Adipose tissue (tissue), 3 donors: Measurements from ENCODE around the gene PIGN. TPM values are rescaled to one million over a fixed set of nuclear protein-coding genes. Genes with fewer than 3 reads are reported as not detected.
"Not testable (repeated sequence)": the region's sequence is repeated elsewhere in the genome, so short reads cannot be mapped to it uniquely, and the experiment has no call there.

Experiments
- H3K27ac ChIP-seq: one replicate; pipeline ENCODE4 v1.5.1; 2013; ENCODE audit warnings: low read depth, low read length
- whole genome bisulfite sequencing, 3 donors: extraction: QIAGEN DNeasy Blood & Tissue Kit; methylation state at CpG; one replicate each; pipeline ENCODE4 v1.1.7; 2013; 5-methylcytosine and 5-hydroxymethylcytosine counted together
- polyA plus RNA-seq, 3 donors: library from polyadenylated mRNA; stranded (reverse); fragments of 200-250 nt; gene quantifications; one replicate each; pipeline ENCODE4 v1.2.3, GENCODE V29; 2013
- donor health status: healthy with polysubstance abuse.
- donor health status: Bipolar disorder and iron deficiency.
- donor health status: healthy.

Gene PIGN
- polyA plus RNA-seq, 3 donors: 5.9 to 9.4 (median 8.0) TPM

- 1% methylated on average over 54 of the region's 54 CpGs for WGBS, 3 donors
- no peak overlapping the region for H3K27ac ChIP-seq
Observed at GRCh38 chr18:62187543-62188510, 971 bp upstream of the PIGN start.

DNA sequence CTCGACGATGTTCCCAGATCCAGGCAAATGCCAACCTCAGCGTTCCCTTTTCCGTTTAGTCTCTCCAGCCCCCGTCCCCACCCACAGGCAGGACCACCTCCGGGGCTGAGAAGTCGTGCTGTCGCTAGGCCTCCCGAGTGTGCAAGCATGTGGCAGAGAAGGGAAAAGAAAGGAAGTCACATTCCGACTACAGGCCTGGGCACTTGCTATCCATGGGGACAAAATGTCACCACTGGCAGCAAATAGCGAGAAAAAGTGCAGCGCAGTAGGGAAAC, 420 bp downstream of the PIGN start:
- H3K27ac ChIP-seq: no peak overlapping the region
- 0 to 1% (median 0%) methylated on average over 12 of the region's 12 CpGs for WGBS, 3 donors

DNA sequence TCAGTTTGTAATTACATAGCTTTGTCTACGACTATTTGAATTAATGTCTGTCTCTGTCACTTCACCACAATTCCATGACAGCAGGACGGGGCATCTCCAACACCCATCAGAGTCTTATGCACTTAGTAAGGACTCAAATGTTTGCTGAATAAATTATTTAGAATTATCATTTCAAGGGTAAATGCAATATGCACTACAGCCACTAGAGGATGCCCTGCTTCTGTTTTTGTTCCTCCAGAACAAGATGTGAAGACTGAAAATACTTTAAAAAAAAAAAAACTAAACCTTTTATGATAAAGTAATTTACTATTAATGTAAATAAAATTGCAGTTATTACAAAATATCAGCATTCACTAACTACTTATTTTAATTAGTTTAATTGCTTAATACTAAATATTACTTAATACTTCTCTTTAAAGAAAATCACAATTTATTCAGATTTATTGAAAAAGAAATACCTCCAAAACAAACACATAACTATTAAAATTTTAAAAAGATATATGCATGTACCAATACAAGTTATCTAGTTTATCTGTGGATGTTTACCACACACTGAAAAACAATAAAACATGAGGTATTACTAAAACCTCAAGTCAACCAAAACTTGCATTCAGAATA, 3.2 kb downstream of the PIGN start:
- no peak overlapping the region for H3K27ac ChIP-seq
- 5 to 11% (median 5%) methylated on average over 2 of the region's 2 CpGs for WGBS, 3 donors

DNA sequence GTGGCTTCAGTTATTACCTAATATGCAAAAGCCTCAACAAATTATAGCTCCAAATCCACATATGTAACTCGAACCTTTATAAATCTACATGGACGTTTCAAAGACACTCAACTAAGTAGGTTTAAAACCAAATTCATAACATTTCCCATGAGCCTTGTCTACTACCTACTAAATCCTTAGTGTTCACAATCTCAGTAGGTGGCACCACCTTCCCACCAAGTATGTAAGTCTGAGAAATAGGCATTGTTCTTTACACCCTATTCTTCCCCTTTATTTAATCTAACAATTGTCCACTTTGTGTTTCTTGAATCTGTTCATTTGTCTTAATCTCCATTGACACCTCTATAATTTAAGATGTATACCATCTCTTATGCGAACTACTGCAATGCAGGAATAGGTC, 4.6 kb downstream of the PIGN start:
- WGBS, 3 donors: 65 to 83% (median 69%) methylated on average over 3 of the region's 3 CpGs
- H3K27ac ChIP-seq: no peak overlapping the region

GRCh38 chr18:62179213-62179612, 7.6 kb downstream of the PIGN start:
- WGBS, 3 donors: 94 to 99% (median 94%) methylated on average over 4 of the region's 4 CpGs
- no peak overlapping the region for H3K27ac ChIP-seq

- 57 to 84% (median 59%) methylated on average over 3 of the region's 3 CpGs for WGBS, 3 donors
- no peak overlapping the region for H3K27ac ChIP-seq
Observed at GRCh38 chr18:62177271-62177670, 9.6 kb downstream of the PIGN start.

DNA sequence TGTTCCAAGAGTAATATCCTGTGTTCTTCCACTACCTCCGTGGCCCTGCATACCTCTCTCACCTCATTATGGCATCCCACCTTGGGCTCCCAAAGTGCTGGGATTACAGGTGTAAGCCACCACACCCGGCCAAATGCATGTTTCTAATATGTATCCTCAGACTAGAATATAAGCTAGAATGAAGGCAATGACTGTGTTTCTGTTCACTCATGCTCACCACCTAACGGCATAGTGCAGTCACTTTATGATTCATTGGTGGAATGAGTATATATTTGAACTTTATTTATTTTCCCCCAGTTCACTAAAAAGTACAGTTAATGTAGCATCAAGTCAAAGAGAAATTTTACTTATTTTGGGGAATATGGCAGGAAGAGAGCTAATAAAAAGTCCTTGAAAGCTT, 11.3 kb downstream of the PIGN start:
- 89 to 96% (median 92%) methylated on average over 3 of the region's 3 CpGs for WGBS, 3 donors
- no peak overlapping the region for H3K27ac ChIP-seq

DNA sequence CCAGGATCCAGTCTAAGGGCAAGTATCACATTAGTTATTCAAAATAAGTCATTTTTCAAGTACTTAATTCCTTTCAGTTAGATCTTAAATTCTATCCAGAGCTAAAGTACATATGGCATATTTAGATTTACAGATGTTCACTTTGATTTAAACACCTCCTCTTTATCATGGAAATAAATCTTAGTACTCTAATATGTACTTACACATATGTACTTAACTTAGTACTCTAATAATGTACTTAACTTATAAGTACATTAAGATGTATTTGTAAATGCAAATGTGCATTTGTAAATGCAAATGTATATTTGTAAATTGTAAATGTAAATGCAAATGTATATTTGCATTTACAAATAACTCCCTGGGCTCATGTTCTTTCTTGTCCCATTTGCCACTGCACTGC, 14.6 kb downstream of the PIGN start:
- no peak overlapping the region for H3K27ac ChIP-seq

- 86 to 95% (median 91%) methylated on average over 1 of the region's 1 CpG for WGBS, 3 donors
- H3K27ac ChIP-seq: no peak overlapping the region
Observed at GRCh38 chr18:62170857-62171256, 16.0 kb downstream of the PIGN start.

- WGBS, 3 donors: 80 to 100% (median 97%) methylated on average over 1 of the region's 1 CpG
- H3K27ac ChIP-seq: not testable (repeated sequence)
Observed at GRCh38 chr18:62166524-62166923, 20.3 kb downstream of the PIGN start.

DNA sequence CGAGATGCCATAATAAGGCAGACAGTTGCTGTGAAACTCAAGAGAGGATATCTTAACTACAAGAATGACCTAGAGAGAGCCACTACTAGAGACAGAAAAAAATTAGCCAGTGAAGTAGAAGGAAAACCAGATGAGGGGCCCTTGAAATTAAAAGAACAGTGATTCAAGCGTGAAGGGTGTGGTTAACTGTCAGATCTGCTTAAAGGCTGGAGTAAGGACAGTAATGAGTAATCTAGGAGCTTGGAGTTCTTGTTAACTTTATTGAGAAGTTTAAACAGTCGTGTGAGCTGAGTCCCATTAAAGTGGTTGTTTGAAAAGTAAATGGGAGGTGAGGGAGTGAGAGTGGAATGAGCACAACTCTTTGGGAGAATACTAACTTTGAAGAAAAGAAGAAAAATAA, 21.3 kb downstream of the PIGN start:
- 91 to 96% (median 93%) methylated on average over 3 of the region's 3 CpGs for WGBS, 3 donors
- H3K27ac ChIP-seq: no peak overlapping the region

GRCh38 chr18:62164855-62165487, 21.9 kb downstream of the PIGN start:
- WGBS, 3 donors: 61 to 74% (median 73%) methylated on average over 5 of the region's 5 CpGs
- H3K27ac ChIP-seq: no peak overlapping the region

DNA sequence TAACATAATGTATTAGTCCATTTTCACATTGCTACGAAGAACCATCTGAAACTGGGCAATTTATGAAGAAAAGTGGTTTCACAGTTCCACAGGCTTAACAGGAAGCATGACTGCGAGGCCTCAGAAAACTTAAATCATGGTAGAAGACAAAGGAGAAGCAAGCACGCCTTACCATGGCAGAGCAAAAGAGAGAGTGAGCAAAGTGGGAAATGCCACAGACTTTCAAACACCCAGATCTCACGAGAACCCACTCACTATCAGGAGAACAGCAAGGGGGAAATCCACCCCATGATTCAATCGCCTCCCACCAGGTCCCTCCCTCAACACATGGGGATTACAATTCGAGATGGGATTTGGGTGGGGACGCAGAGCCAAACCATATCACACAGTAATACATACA, 22.5 kb downstream of the PIGN start:
- WGBS, 3 donors: 92 to 95% (median 92%) methylated on average over 7 of the region's 7 CpGs
- H3K27ac ChIP-seq: no peak overlapping the region

DNA sequence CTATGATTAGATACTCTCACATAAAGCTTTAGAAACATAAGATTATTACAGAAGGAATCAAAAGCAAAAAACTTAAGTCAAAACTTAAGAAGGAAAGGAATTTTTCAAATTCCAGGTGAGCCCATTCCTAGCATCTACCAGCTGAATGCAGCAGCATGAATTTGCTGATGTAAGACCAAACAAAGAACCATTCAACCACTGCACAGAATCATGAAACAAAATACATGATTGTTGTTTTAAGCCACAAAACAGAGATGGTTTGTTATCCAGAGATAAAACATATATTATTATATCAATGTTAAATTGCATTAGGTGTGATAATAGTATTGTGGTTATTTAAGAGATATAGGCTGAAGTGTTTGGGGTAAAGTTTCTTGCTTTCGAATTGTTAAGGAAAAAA, 29.0 kb downstream of the PIGN start:
- no peak overlapping the region for H3K27ac ChIP-seq
- 95 to 98% (median 97%) methylated on average over 1 of the region's 1 CpG for WGBS, 3 donors

DNA sequence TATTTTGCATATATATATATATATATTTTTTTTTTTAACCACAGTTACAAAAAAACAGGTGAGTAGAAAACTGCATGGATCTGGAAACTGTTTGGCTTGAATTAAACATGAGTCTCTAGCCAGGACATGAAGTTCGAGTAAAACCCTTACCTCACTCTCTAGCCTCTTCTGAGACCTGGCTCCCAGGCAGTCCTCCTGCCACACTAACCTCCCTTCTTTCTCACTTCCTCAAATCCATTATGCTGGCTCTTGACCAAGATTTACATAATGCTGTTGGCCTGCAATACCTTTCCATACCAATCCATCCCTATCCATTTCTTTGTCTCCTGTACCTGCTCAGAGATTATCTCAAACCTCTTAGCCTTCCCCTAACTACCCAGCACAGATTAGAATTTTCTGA, 34.0 kb downstream of the PIGN start:
- H3K27ac ChIP-seq: no peak overlapping the region
- WGBS, 3 donors: 81 to 92% (median 91%) methylated on average over 1 of the region's 1 CpG

GRCh38 chr18:62151068-62151771, 35.6 kb downstream of the PIGN start:
- 88 to 93% (median 91%) methylated on average over 9 of the region's 9 CpGs for WGBS, 3 donors

GRCh38 chr18:62144338-62144737, 42.5 kb downstream of the PIGN start:
- no peak overlapping the region for H3K27ac ChIP-seq
- 94 to 95% (median 95%) methylated on average over 2 of the region's 2 CpGs for WGBS, 3 donors

More at GRCh38 chr18:62151068-62151771, 35.6 kb downstream of the PIGN start:
- H3K27ac ChIP-seq: no peak overlapping the region

GRCh38 chr18:62140259-62140658, 46.6 kb downstream of the PIGN start:
- 54 to 97% (median 97%) methylated on average over 1 of the region's 1 CpG for WGBS, 3 donors
- H3K27ac ChIP-seq: no peak overlapping the region
